ENCODE measurements around the gene OTC. TPM values are rescaled to one million over a fixed set of nuclear protein-coding genes. Genes with fewer than 3 reads are reported as not detected.

OTC gene
- total and polyA plus RNA-seq, 4 donors, result 0.40 to 1.7 (median 1.0) TPM

Small RNA genes within 50 kb of the gene (small RNA-seq; reads per million reads assigned to genes)
- not detected for gene RF00322 (ENCODE audit: low replicate concordance)

Other genes with a start within 250 kb of the OTC start
- 10 to 100 TPM; 44.9 to 47.6 TPM for gene SRPX, start 131.7 kb upstream of the OTC start, total RNA-seq
- 10 to 100 TPM; 43.4 to 71.0 TPM for gene SRPX, start 131.7 kb upstream of the OTC start, polyA plus RNA-seq
- 10 to 100 TPM; 28.0 to 60.2 TPM for gene RPGR, start 25.1 kb upstream of the OTC start, total RNA-seq
- 10 to 100 TPM; 17.6 to 27.1 TPM for gene RPGR, start 25.1 kb upstream of the OTC start, polyA plus RNA-seq
- gene TSPAN7, start 208.9 kb downstream of the OTC start, total RNA-seq, result 10 to 100 TPM; 40.7 to 52.4 TPM
- gene TSPAN7, start 208.9 kb downstream of the OTC start, polyA plus RNA-seq, result 10 to 100 TPM; 36.4 to 41.0 TPM

Measured in lung (tissue), 5 donors.